HG03097 (cell line): ENCODE results near the gene LIG1.

Experiments
- ATAC-seq: cut with Tn5 transposase; IDR thresholded peaks from one replicate; pipeline ENCODE4 v1.9.1; 2021; ENCODE audit not compliant: unreplicated experiment, low FRiP score

LIG1 gene

GRCh38 chr19:48183356-48183755, 13.2 kb upstream of the LIG1 start:
- no peak for ATAC-seq

- no peak for ATAC-seq
Observed at GRCh38 chr19:48182434-48182833, 12.3 kb upstream of the LIG1 start.

GRCh38 chr19:48181505-48181904, 11.4 kb upstream of the LIG1 start:
- ATAC-seq = no peak

GRCh38 chr19:48176226-48176625, 6.1 kb upstream of the LIG1 start:
- no peak for ATAC-seq

GRCh38 chr19:48175578-48175977, 5.4 kb upstream of the LIG1 start:
- ATAC-seq = no peak

- ATAC-seq = no peak
Observed at GRCh38 chr19:48174445-48175030, 4.4 kb upstream of the LIG1 start.

GRCh38 chr19:48171710-48172109, 1.6 kb upstream of the LIG1 start:
- ATAC-seq = no peak

GRCh38 chr19:48170817-48171347, 738 bp upstream of the LIG1 start:
- ATAC-seq = no peak

- no peak for ATAC-seq
Observed at GRCh38 chr19:48169578-48169938, 586 bp downstream of the LIG1 start.

GRCh38 chr19:48168689-48169088, 1.5 kb downstream of the LIG1 start:
- no peak for ATAC-seq

- no peak for ATAC-seq
Observed at GRCh38 chr19:48158210-48158790, 11.8 kb downstream of the LIG1 start.

GRCh38 chr19:48154003-48154402, 16.1 kb downstream of the LIG1 start:
- no peak for ATAC-seq

- no peak for ATAC-seq
Observed at GRCh38 chr19:48152551-48152950, 17.6 kb downstream of the LIG1 start.

- ATAC-seq = no peak
Observed at GRCh38 chr19:48149430-48149829, 20.7 kb downstream of the LIG1 start.

GRCh38 chr19:48148576-48148975, 21.6 kb downstream of the LIG1 start:
- no peak for ATAC-seq

- ATAC-seq = no peak
Observed at GRCh38 chr19:48147597-48148175, 22.5 kb downstream of the LIG1 start.

GRCh38 chr19:48139053-48139452, 31.1 kb downstream of the LIG1 start:
- no peak for ATAC-seq

- no peak for ATAC-seq
Observed at GRCh38 chr19:48137411-48137810, 32.7 kb downstream of the LIG1 start.

- ATAC-seq = no peak
Observed at GRCh38 chr19:48136547-48136946, 33.6 kb downstream of the LIG1 start.

- no peak for ATAC-seq
Observed at GRCh38 chr19:48135411-48135810, 34.7 kb downstream of the LIG1 start.

GRCh38 chr19:48133094-48133493, 37.0 kb downstream of the LIG1 start:
- ATAC-seq = no peak

GRCh38 chr19:48127561-48127960, 42.6 kb downstream of the LIG1 start:
- no peak for ATAC-seq
